Heart left ventricle (tissue), 16 donors: ENCODE results near the gene C19orf44. TPM values are rescaled to one million over a fixed set of nuclear protein-coding genes. Genes with fewer than 3 reads are reported as not detected.

Experiments
- ATAC-seq, 4 donors: fragments of 200-7000 bp; cut with Tn5 transposase; one replicate each; pipeline ENCODE4 v1.9.1; 2020 to 2022; ENCODE audit warnings: moderate library complexity in 4 of 4, mild to moderate bottlenecking in 3 of 4, moderate number of reproducible peaks in 1 of 4
- DNase-seq, 5 donors: peaks; one replicate each; pipeline ENCODE4 v3.0.0-alpha.2; 2020
- H3K27ac ChIP-seq, 12 donors: fragments of 200-600 bp; sonication (generic) in 4 of 12; one replicate each; pipeline versions ENCODE4 v1.5.0 to v1.8.0; 2016 to 2022; ENCODE audit warnings: mild to moderate bottlenecking in 2 of 12
- H3K27me3 ChIP-seq, 9 donors: fragments of 200-600 bp; sonication (generic) in 2 of 9; one replicate each; pipeline versions ENCODE4 v1.5.1 to v1.8.0; 2016 to 2022; ENCODE audit warnings: mild to moderate bottlenecking in 3 of 9
- H3K36me3 ChIP-seq, 9 donors: fragments of 200-600 bp; sonication (generic) in 2 of 9; one replicate each; pipeline versions ENCODE4 v1.5.0 to v1.8.0; 2018 to 2022; ENCODE audit warnings: mild to moderate bottlenecking in 2 of 9
- H3K4me1 ChIP-seq, 12 donors: fragments of 200-600 bp; sonication (generic) in 4 of 12; one replicate each; pipeline versions ENCODE4 v1.5.0 to v1.8.0; 2016 to 2022; ENCODE audit warnings: mild to moderate bottlenecking in 3 of 12
- H3K4me3 ChIP-seq, 12 donors: fragments of 200-600 bp; sonication (generic) in 4 of 12; one replicate each; pipeline versions ENCODE4 v1.5.0 to v1.8.0; 2017 to 2022; ENCODE audit warnings: mild to moderate bottlenecking in 9 of 12, moderate library complexity in 4 of 12
- H3K9me3 ChIP-seq, 12 donors: fragments of 200-600 bp; sonication (generic) in 4 of 12; one replicate each; pipeline versions ENCODE4 v1.5.0 to v1.8.0; 2016 to 2022; ENCODE audit warnings: mild to moderate bottlenecking in 1 of 12
- POLR2A ChIP-seq, 2 donors: fragments of 450-650 bp; IDR thresholded peaks; one replicate each; pipeline ENCODE4 v1.6.1; 2017; ENCODE audit warnings: antibody characterized with exemption in 2 of 2, mild to moderate bottlenecking in 2 of 2, moderate library complexity in 2 of 2
- WGBS, 4 donors: extraction: QIAGEN DNeasy Blood & Tissue Kit in 2 of 4; methylation state at CpG; one replicate each; pipeline versions ENCODE4 v1.1.5 to v1.1.7; 2013 to 2018; 5-methylcytosine and 5-hydroxymethylcytosine counted together
- intact Hi-C, 10 donors: fragments of 100-400 bp; cut with DNase I; formaldehyde crosslinking; loops; one replicate each; pipeline versions ENCODE4 v1.11.1 to v1.14.2; 2022
- polyA plus RNA-seq, 2 donors: library from polyadenylated mRNA; stranded (reverse); fragments of 200-250 nt; gene quantifications; one replicate each; pipeline ENCODE4 v1.2.3, GENCODE V29; 2013
- total RNA-seq, 9 donors: library from RNA; depleted of rRNA in 2 of 9; stranded (reverse); fragments of >200 nt in 2 of 9; fragmentation: NEBNext Ultra II Directional in 3 of 9; extraction: Animal tissue kit (Norgen Biotek cat#: 25700) in 3 of 9; gene quantifications; one replicate each; pipeline versions ENCODE4 v1.1.0 to v1.2.4, GENCODE V29; 2016 to 2023
- TF ChIP-seq, protein P1 (sequence below), 12 donors: fragments of 200-600 bp; sonication (generic) in 4 of 12; IDR thresholded peaks; one replicate each; pipeline versions ENCODE4 v1.5.0 to v1.8.0; 2018 to 2022; ENCODE audit warnings: antibody characterized with exemption in 12 of 12, mild to moderate bottlenecking in 5 of 12
- donor health status: ischemic (EF 13 %, LVEDD 7.1; RV severe dilation, severe dysfunction).
- donor health status: healthy with polysubstance abuse.
- donor health status: DM: no; HTN: yes; CAD: no.
- donor health status: DM: no; HTN: no; CAD: no.
- donor health status: ischemic (EF 25% LVEDD 6.9; RV normal size, moderate dysfunction).
- donor health status: ischemic (EF 25% LVEDD 5.7; RV mildly dilated, moderate dysfunction).
- donor health status: healthy.
- donor health status: DM: yes; HTN: yes; CAD: no.
- donor health status: ischemic (EF 35%, LVEDD 5.7; RV mildly dilated, moderate dysfunction).
- donor health status: nonischemic (EF 11% LVEDD 7.7; RV severe dilation, severe dysfunction).
- donor health status: DM: yes; HTN: yes; CAD: no.
- donor health status: PGD.
- donor health status: ischemic (EF 29% LVEDD 5.4; RV normal size, mild dysfunction).
- donor health status: nonischemic (EF 23%, LVEDD 6.1; RV moderate dilation, normal function).

C19orf44 gene
- total and polyA plus RNA-seq, 11 donors: 1.6 to 4.8 (median 3.3) TPM

DNA sequence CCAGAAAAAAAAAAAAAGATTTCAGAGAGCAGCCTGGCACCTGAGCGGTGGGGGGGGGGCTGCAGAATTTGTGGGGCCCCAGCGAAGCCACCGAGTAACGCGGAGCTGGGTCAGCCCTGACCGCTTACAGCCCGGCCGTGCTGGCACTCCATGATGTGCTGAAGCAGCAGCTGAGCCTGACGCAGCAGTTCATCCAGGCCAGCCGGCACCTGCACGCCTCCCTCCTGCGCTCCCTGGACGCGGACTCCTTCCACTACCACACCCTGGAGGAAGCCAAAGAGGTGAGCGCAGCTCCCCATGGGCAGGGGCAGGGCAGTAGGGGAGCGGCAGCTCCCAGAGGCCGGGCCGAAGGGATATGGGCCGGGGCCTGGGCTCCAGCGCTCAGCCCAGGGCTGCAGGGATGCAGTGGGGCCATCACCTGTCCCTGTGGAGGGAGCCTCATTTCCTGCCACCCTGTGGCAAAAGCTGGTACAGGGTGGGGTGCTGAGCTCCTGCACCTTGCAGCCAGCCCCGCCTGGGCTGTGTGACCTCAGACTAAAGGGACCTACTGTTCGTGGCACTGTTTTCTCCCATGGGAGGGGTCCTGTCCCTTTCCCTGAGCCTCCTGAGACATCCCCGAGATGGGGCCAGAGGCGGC lies 18.3 kb downstream of the C19orf44 start:
- no peak for ATAC-seq
- intact Hi-C loops: no loop called here
- WGBS, 4 donors: 90 to 94% (median 93%) methylated on average over 22 to 24 of the region's 24 CpGs
- DNase-seq: no peak
- Histone ChIP-seq H3K27me3 (no peaks in the 10 kb centered on the region), H3K36me3 (peaks cover 0 to 96% (median 50%) of the 10 kb centered on the region in 9 donors), H3K4me3 (no peak overlapping the region), H3K4me1 (peaks cover 0 to 13% (median 0%) of the 10 kb centered on the region in 12 donors), H3K27ac (no peak overlapping the region), H3K9me3 (no peaks in the 10 kb centered on the region)
- no peak for TF ChIP-seq POLR2A (IDR thresholded peaks at IDR 0.05)

DNA sequence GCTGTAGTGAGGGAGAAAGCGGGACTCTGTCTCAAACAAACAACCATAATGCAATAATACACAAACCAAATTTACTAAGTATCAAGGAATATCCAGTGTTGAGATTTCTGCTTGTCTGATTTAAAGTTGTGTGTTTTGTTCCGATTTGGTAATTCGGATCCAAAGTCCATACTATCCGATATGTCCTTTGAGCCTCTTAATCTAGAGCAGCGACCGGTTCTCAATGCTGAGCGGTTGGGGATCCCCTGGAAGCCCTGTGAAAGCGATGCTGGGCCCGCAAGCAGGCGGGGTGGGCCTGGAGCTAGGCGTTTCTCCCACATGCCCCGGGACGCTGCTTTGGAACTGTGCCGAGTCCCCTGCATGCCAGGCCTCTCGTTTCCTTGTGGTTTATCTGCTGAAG lies 20.2 kb downstream of the C19orf44 start:
- intact Hi-C loops: no loop called here
- no peak overlapping the region for H3K27ac ChIP-seq
- no peaks in the 10 kb centered on the region for H3K4me1 ChIP-seq
- H3K36me3 ChIP-seq: peaks cover 0 to 98% (median 64%) of the 10 kb centered on the region in 9 donors
- no peak for TF ChIP-seq POLR2A (IDR thresholded peaks at IDR 0.05)
- TF ChIP-seq, protein P1, sequence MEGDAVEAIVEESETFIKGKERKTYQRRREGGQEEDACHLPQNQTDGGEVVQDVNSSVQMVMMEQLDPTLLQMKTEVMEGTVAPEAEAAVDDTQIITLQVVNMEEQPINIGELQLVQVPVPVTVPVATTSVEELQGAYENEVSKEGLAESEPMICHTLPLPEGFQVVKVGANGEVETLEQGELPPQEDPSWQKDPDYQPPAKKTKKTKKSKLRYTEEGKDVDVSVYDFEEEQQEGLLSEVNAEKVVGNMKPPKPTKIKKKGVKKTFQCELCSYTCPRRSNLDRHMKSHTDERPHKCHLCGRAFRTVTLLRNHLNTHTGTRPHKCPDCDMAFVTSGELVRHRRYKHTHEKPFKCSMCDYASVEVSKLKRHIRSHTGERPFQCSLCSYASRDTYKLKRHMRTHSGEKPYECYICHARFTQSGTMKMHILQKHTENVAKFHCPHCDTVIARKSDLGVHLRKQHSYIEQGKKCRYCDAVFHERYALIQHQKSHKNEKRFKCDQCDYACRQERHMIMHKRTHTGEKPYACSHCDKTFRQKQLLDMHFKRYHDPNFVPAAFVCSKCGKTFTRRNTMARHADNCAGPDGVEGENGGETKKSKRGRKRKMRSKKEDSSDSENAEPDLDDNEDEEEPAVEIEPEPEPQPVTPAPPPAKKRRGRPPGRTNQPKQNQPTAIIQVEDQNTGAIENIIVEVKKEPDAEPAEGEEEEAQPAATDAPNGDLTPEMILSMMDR (IDR thresholded peaks at IDR 0.05): no peak
- 74 to 82% (median 80%) methylated on average over 15 of the region's 15 CpGs for WGBS, 4 donors
- no peaks in the 10 kb centered on the region for H3K27me3 ChIP-seq
- ATAC-seq: no peak
- no peak overlapping the region for H3K4me3 ChIP-seq
- DNase-seq: no peak
- no peaks in the 10 kb centered on the region for H3K9me3 ChIP-seq

DNA sequence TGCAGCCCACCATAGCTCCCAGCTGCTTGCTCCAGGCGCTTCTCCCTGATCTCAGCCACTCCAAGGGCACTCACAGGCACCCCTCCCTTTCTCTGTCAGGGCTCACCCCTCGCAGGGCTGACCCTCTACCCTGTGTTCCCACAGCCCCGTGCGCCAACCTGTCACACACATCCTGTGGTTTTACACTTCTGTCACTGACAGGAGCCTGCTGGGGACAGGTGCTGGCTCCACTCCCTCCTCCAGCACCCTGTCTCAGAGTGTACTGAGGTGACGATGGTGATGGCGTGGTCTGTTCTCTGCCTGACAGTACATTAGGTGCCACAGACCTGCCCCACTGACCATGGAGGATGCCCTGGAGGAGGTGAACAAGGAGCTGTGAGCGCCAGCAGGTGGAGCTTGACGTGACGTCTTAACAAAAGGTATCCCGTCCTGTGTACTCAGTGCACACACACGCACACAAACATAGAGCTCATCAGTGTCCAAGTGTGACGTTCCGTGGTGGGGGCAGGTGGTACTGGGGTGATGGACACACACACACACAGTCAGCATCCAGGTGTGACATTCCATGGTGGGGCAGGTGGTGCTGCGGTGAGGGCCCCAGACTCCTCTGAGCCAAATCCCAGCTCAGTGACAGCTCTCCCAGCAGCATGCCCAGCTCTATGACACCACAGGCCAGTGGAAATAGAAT lies 20.9 kb downstream of the C19orf44 start:
- no peak for TF ChIP-seq POLR2A (IDR thresholded peaks at IDR 0.05)
- TF ChIP-seq, protein P1 (IDR thresholded peaks at IDR 0.05): no peak
- no peak overlapping the region for H3K4me3 ChIP-seq
- H3K36me3 ChIP-seq: peaks cover 0 to 98% (median 71%) of the 10 kb centered on the region in 9 donors
- WGBS, 4 donors: 82 to 87% (median 84%) methylated on average over 11 to 14 of the region's 14 CpGs
- no peaks in the 10 kb centered on the region for H3K4me1 ChIP-seq
- no peaks in the 10 kb centered on the region for H3K27me3 ChIP-seq
- no peaks in the 10 kb centered on the region for H3K9me3 ChIP-seq
- ATAC-seq: peak in 1 of 4 donors; percentile 6
- intact Hi-C loops: no loop called here
- H3K27ac ChIP-seq: no peak overlapping the region
- DNase-seq: no peak

- Histone ChIP-seq H3K4me3 (no peak overlapping the region), H3K27ac (no peak overlapping the region), H3K4me1 (no peaks in the 10 kb centered on the region), H3K27me3 (no peaks in the 10 kb centered on the region), H3K9me3 (no peaks in the 10 kb centered on the region), H3K36me3 (peaks cover 0 to 98% (median 72%) of the 10 kb centered on the region in 9 donors)
- intact Hi-C loops: no loop called here
- ATAC-seq (no peak), DNase-seq (no peak)
- WGBS, 4 donors: 84 to 87% (median 86%) methylated on average over 14 of the region's 14 CpGs
- TF ChIP-seq POLR2A (IDR thresholded peaks at IDR 0.05): no peak
- TF ChIP-seq, protein P1 (IDR thresholded peaks at IDR 0.05): no peak
These were observed 21.9 kb downstream of the C19orf44 start for GRCh38 chr19:16518061-16518460.
